ENCODE data around the gene PEPD.

PEPD gene

DNA sequence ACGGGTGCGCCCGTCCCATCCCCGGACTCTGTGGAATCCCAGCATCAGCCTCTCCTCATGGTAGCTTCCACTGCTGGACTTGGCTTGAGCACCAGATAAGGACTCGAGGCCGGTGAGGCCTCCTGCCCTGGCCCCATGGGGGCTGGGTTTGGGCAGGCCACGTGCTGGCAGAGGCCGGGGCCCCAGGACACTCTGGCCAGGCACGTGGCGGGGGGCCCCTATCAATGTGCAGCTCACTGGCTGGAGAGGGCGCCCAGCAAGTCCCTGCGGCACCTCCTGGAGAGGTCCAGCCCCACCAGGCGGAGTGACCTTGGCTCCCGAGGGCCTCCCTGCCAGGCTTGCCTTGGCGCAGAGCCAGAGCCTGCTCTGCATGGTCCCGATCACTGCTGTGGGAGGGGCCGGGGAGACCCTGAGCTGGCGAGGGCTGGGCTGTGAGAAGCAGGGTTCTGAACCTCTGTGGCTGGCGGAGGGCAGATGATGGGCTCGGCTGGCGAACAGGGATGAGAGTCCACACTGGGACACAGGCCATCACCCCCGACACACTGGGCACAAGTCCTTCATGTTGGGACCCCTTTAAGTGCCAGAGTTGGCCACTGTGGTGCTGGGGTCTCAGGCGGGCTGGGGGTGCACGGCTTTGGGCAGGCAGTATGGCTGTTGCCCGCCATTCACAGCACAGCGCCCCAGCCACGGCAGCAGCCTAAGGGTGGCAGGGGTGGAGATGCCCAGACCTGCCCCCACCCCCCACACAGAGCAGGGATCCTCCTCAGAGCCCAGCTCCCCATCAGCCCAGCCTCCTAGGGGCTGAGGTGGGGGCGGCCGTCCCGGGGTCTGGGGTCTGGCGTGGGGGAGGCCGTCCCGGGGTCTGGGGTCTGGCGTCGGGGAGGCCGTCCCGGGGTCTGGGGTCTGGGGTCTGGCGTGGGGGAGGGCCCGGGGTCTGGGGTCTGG lies 129.0 kb downstream of the PEPD start:
- no peak for DNase-seq

GRCh38 chr19:33391631-33392249 lies 129.9 kb downstream of the PEPD start:
- no peak for DNase-seq

DNA sequence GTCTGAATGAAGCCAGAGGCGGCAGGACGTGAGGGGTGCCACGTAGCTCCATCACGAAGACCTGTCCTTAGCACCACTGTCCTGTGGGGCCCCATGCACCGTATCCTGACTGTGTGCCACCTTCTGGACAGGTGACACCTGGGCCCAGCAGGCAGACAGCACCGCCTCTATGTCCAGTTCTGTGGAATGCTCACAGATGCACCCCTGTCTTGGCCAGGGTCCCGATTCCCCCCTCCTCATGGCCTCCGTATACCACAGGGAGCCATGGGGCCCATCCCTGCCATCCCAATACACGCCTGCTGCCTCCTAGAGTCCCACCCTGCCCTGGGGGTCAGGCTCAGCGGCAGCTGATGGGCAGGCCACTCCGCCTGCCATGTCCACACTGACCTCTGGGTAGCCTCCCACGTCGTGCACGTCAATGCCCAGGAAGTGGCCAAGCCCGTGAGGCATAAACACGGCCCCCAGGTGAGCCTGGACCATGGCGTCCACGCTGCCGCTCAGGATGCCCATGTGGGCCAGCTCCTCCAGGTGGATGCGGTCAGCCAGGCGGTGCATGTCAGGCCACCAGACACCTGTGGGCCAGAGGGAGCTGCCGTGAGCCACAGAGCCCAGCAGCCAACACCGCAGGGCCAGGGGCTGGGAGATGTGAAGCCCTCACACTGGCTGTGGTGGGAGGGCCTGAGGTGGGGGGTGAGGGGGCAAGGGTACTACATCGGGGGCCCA lies 130.5 kb downstream of the PEPD start:
- no peak for DNase-seq

DNA sequence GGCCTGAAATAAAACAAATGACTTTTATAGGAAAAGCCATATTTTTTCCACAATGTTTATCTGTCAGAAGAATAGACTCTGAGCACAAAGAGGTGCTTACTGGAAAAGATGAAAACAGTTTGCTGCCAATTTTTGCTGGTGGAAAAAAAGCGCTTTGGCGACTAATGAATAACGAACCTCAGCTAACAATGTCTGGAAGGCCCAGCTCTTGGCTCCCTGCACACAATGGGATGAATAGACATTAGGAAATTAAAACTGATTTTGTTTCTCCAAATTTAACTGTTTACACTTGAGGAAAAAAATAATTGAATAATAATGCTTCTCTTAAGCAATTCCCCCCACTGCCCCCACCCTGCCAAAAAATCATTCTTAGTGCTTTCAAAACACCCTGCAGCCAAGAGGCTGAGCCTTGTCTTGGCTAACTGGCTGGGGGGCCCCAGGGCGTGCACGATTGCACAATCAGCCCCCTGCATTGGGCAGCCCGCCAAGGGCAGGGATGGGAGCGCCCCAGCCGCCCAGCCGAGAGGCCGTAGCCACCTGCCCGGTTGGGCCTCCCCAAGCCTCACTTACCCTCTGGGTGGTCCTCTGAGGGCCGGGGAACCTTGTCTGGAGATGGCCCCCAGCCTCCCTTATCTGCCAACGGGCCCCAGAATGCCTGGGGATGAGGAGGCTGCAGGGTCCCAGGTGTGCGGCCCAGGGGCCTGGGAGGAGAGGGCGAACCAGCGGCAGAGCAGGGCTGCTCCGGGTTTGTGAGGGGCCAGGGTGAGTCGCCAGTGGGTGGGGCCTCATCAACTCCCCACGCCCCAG lies 131.3 kb downstream of the PEPD start:
- no peak for DNase-seq

DNA sequence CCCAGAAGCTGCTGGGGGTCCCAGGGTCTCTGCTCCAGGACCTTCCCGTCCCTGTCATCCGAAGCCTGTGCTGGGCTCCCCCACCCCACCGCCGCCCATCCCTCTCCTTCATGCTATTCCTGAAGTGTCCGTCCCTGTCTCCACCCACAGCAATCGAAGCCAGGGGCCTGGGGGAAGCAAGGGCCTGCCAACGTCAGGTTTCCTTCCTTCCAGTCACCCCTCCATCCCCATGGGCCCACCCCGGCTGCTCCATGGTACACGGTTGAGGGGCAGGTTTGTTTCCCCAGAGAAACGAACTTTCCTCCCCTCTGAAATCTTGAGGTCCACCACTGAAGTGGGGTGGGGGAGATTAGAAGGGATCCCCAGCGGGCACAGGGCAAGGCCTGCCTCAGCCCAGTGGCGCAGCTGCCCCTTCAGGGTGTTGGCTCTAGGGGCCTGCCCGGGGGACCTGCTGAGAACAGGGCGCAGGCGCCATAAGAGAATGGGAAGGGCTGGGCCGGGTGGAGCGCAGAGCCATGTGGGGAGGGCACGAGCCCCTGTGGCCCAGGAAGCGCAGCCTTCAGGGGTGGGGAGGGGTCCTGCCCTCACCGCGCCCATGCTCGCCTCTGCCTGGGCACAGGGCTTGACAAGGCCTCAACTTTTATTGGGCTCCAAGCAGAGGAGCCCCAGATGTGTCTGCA lies 132.0 kb downstream of the PEPD start:
- no peak for DNase-seq

- no peak for DNase-seq
Measured at GRCh38 chr19:33388725-33389420, 132.7 kb downstream of the PEPD start.

DNA sequence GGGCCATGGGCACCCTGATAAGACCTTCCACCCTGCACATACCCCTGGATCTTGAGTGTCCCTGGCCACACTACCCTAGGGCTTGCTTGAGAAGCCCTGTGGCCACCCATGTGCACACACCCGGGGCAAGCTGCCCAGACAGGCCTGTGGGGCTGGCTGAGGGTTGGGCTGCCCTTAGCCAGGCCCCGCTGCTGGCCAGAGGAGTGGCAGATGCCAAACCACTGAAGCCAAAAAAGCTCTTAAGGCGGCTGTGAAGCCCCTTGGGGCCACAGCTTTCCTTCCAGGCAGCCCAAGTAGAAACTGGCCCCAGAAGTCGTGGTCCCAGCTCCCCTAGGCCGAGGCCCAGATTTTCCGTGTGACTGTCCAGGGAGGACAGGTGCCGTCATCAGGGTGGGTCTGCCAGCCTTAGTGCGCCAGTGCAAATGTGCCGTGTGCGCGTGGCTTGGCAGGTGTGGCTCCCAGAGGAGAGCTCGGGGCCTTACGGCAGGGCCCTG lies 133.3 kb downstream of the PEPD start:
- no peak for DNase-seq

GRCh38 chr19:33387351-33388230 lies 134.0 kb downstream of the PEPD start:
- no peak for DNase-seq

GRCh38 chr19:33386361-33386858 lies 135.2 kb downstream of the PEPD start:
- no peak for DNase-seq

DNA sequence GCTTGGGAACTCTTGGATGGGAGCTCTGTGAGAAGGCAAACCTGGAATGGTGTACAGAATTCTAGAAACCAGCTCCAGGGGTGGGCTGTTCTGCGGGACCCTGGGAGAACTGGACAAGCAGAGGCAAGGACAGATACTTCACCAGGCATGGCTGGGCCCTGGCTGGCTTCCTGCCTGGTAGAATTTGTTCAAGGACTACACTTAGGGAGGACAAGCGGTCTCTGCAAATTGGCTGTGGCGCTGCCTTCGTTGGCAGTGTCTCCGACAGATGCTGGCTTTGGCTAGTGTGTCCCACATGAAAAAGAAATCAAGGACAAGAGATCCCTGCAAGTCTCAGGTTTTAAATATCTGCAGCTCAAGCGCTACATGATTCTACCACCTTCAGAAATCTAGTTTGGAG lies 135.6 kb downstream of the PEPD start:
- DNase-seq = no peak

GRCh38 chr19:33384983-33385382 lies 136.6 kb downstream of the PEPD start:
- no peak for DNase-seq

DNA sequence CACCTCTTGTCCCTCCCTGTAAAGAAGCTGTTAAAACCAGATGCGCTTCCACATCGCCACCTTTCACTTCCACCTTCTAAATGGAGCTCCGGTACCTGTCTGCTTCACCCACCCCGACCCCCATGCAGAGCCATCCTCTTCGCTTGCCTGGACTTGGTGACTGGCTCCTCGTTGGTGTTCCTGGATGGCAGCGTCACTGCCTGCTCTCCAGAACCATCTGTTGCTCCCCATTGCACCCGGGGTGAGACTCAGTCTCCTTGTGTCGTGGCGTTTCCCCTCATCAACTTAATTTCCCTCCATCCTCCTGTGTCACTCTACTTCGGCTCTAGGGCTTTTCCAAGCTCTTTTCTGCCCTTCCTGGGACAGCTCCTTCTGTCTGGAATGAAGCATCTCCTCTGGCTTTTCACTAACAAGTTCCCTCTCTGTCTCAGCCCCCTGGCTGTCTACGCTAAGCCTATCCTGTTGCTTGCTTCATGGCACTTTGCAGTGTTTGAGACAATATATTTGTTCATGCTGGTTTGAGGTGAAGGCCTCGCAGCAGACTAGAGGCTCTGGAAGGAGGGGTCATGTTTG lies 137.8 kb downstream of the PEPD start:
- no peak for DNase-seq

DNA sequence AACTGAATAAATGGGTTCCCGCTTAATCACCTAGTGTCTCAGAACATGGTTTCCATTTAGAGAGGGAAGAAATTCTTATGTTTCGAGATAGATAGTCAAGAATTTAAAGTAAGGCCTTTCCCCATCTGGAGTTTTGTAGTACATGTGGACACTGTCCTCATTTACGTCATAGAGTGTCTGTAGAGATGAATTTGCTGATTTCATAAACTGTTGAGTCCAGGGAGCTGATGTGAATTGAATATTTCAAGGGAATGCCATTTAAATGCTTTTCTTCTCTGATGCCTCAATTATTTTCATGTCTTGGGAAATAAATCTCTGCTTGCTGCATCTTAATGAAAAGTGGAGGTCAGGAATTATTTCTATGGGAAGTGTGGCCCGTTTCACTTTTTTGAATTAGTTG lies 138.6 kb downstream of the PEPD start:
- no peak for DNase-seq

DNA sequence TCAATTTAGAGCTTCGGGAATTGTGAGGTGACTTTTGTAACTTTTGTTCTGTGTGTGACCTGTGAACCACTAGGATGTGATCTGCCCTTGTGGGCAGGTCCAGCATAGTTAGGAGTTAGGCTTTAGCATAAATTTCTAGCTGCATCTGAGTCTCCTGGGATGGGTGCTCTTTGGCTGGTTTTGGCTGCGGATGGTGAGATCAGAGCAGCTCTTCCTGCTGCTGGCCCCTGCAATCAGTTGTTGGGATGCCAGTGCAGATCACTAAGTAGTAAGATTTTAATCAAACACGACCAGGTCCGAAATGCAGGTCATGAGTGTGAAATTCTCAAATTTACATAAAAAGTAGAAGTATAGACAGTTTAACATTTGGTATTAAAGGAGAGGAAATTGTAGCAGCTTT lies 139.6 kb downstream of the PEPD start:
- no peak for DNase-seq

GRCh38 chr19:33381101-33381500 lies 140.5 kb downstream of the PEPD start:
- no peak for DNase-seq

DNA sequence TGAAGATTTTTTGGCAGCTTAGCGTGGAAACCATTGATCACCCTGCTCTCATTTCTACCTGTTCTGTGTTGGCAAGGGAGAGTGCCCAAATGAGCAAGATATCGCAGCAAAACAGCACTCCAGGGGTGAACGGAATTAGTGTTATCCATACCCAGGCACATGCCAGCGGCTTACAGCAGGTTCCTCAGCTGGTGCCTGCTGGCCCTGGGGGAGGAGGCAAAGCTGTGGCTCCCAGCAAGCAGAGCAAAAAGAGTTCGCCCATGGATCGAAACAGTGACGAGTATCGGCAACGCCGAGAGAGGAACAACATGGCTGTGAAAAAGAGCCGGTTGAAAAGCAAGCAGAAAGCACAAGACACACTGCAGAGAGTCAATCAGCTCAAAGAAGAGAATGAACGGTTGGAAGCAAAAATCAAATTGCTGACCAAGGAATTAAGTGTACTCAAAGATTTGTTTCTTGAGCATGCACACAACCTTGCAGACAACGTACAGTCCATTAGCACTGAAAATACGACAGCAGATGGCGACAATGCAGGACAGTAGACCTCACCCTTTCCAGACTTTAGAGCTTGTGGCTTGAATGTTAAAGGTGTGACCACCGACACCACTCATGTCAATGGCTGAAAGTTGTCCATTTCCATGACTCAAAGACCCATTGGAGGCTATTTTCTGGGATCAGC lies 142.3 kb downstream of the PEPD start:
- DNase-seq = no peak

DNA sequence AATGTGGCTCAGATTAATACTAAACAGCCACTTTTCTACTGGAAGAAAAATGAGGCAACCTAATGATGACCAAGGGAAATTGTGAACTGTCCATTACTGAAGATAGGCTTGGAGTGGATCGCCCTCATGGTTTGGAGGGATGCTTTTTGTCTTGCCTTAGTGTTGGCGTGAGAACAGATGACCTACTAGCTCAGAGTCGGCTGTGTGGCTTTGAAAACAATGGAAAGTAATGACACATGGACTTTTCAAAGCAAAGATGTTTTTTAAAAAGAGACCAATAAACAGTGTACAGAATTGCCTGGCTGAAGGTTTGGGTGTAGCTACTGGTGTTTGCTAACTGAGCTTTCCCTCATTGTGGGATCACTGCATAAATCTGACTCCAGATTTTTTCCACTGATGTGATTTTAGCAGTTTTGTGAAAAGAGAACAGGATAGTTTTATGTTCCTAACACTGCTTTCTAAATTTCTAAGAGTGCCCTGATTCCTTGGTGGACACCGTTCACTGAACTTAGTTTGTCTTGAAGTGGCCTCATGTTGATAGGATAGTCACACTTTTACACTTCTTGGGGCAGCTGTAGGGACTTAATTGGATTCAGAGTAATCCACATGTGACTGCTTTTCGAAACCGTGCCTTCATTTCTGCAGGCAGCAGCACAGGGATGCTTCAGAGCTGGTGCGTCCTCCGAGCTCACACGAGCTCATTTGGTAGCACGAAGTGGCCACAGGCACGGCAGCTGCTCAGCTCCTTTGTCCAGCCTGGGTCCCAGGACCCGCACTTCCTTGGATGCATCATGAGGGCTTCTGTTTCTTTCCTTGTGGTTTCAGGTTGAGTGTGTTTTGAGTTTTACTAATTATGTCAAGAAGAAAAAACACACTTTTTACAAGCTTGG lies 143.8 kb downstream of the PEPD start:
- DNase-seq = no peak

- no peak for DNase-seq
Measured at GRCh38 chr19:33376941-33377557, 144.5 kb downstream of the PEPD start.
